MM.1S (cell line): ENCODE data around the gene STK36.

Experiments
- DNase-seq: peaks from one replicate; pipeline ENCODE4 v3.0.0-alpha.2; 2015
- H2AFZ ChIP-seq: fragments of 300-600 bp; sonication (generic); 2 replicates; pipeline ENCODE4 v1.6.0; 2016; ENCODE audit warnings: antibody characterized with exemption, low read length
- H3F3A ChIP-seq: fragments of 300-600 bp; sonication (generic); 2 replicates; pipeline ENCODE4 v1.6.1; 2016; ENCODE audit warnings: mild to moderate bottlenecking, antibody characterized with exemption, low read length, moderate library complexity, mixed read lengths; ENCODE audit not compliant: insufficient read depth
- H3K27ac ChIP-seq: fragments of 300-600 bp; sonication (generic); 2 replicates; pipeline ENCODE4 v1.5.1; 2016; ENCODE audit warnings: mild to moderate bottlenecking, low read length
- H3K27me3 ChIP-seq: fragments of 300-600 bp; sonication (generic); replicated peaks from 2 replicates; pipeline ENCODE4 v1.6.0; 2016; ENCODE audit warnings: low read length; ENCODE audit not compliant: insufficient read depth
- H3K36me3 ChIP-seq: fragments of 300-600 bp; sonication (generic); replicated peaks from 2 replicates; pipeline ENCODE4 v1.6.1; 2016; ENCODE audit warnings: mild to moderate bottlenecking, low read length, mixed read lengths; ENCODE audit not compliant: insufficient read depth
- H3K4me1 ChIP-seq: fragments of 300-600 bp; sonication (generic); 2 replicates; pipeline ENCODE4 v1.6.1; 2016; ENCODE audit warnings: low read length, mixed read lengths
- H3K4me2 ChIP-seq: fragments of 300-600 bp; sonication (generic); 2 replicates; pipeline ENCODE4 v1.6.0; 2016; ENCODE audit warnings: low read depth, low read length
- H3K4me3 ChIP-seq: fragments of 300-600 bp; sonication (generic); 2 replicates; pipeline ENCODE4 v1.5.1; 2016; ENCODE audit warnings: low read length, mixed read lengths
- H3K79me2 ChIP-seq: fragments of 300-600 bp; sonication (generic); 2 replicates; pipeline ENCODE4 v1.6.1; 2016; ENCODE audit warnings: mixed run types, low read length, mixed read lengths
- H3K9ac ChIP-seq: fragments of 300-600 bp; sonication (generic); 2 replicates; pipeline ENCODE4 v1.6.1; 2016; ENCODE audit warnings: low read length, mixed read lengths
- H3K9me2 ChIP-seq: fragments of 300-600 bp; sonication (generic); replicated peaks from 2 replicates; pipeline ENCODE4 v1.6.1; 2016; ENCODE audit warnings: mild to moderate bottlenecking, low read length, mixed read lengths; ENCODE audit not compliant: insufficient read depth
- H3K9me3 ChIP-seq: fragments of 300-600 bp; sonication (generic); replicated peaks from 2 replicates; pipeline ENCODE4 v1.6.1; 2016; ENCODE audit warnings: mild to moderate bottlenecking, low read length, mixed read lengths; ENCODE audit not compliant: insufficient read depth
- H4K20me1 ChIP-seq: fragments of 300-600 bp; sonication (generic); 2 replicates; pipeline ENCODE4 v1.6.1; 2016; ENCODE audit warnings: mild to moderate bottlenecking, low read length, moderate library complexity, mixed read lengths; ENCODE audit not compliant: insufficient read depth
- EZH2 ChIP-seq: fragments of 300-600 bp; sonication (generic); optimal IDR thresholded peaks from 2 replicates; pipeline ENCODE3; 2017; ENCODE audit warnings: low read depth, mild to moderate bottlenecking, antibody characterized with exemption, low read length, mixed read lengths
- EZH2phosphoT487 ChIP-seq: fragments of 300-600 bp; sonication (generic); IDR thresholded peaks from 2 replicates; pipeline ENCODE4 v1.6.1; 2018; ENCODE audit warnings: antibody characterized with exemption, low read length
- TF ChIP-seq, protein P1 (sequence below): fragments of 300-600 bp; sonication (generic); IDR thresholded peaks from 2 replicates; pipeline ENCODE4 v1.5.1; 2016; ENCODE audit warnings: antibody characterized with exemption, low read length, mixed read lengths

The STK36 gene

GRCh38 chr2:218694405-218695145 lies 22.7 kb downstream of the STK36 start:
- DNase-seq = no peak
- no peak for TF ChIP-seq EZH2
- TF ChIP-seq, protein P1, sequence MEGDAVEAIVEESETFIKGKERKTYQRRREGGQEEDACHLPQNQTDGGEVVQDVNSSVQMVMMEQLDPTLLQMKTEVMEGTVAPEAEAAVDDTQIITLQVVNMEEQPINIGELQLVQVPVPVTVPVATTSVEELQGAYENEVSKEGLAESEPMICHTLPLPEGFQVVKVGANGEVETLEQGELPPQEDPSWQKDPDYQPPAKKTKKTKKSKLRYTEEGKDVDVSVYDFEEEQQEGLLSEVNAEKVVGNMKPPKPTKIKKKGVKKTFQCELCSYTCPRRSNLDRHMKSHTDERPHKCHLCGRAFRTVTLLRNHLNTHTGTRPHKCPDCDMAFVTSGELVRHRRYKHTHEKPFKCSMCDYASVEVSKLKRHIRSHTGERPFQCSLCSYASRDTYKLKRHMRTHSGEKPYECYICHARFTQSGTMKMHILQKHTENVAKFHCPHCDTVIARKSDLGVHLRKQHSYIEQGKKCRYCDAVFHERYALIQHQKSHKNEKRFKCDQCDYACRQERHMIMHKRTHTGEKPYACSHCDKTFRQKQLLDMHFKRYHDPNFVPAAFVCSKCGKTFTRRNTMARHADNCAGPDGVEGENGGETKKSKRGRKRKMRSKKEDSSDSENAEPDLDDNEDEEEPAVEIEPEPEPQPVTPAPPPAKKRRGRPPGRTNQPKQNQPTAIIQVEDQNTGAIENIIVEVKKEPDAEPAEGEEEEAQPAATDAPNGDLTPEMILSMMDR = no peak
- TF ChIP-seq EZH2phosphoT487 = no peak

DNA sequence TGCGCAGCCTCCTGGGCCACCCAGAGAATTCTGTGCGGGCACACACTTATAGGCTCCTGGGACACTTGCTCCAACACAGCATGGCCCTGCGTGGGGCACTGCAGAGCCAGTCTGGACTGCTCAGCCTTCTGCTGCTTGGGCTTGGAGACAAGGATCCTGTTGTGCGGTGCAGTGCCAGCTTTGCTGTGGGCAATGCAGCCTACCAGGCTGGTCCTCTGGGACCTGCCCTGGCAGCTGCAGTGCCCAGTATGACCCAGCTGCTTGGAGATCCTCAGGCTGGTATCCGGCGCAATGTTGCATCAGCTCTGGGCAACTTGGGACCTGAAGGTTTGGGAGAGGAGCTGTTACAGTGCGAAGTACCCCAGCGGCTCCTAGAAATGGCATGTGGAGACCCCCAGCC lies 27.0 kb downstream of the STK36 start:
- Histone ChIP-seq H4K20me1 (no peaks in the 10 kb centered on the region), H2AFZ (no peak overlapping the region), H3F3A (no peaks in the 10 kb centered on the region), H3K4me1 (no peaks in the 10 kb centered on the region), H3K27ac (no peak overlapping the region), H3K9ac (no peak overlapping the region), H3K4me3 (no peak overlapping the region), H3K79me2 (no peaks in the 10 kb centered on the region), H3K27me3 (no peaks in the 10 kb centered on the region), H3K9me2 (no peaks in the 10 kb centered on the region), H3K4me2 (no peak overlapping the region), H3K9me3 (no peaks in the 10 kb centered on the region), H3K36me3 (no peaks in the 10 kb centered on the region)
- TF ChIP-seq EZH2 (no peak), EZH2phosphoT487 (no peak)
- TF ChIP-seq, protein P1 = no peak
- DNase-seq = no peak

More at GRCh38 chr2:218694405-218695145, 22.7 kb downstream of the STK36 start:
- no peak overlapping the region for H2AFZ ChIP-seq
- no peak overlapping the region for H3K9ac ChIP-seq
- no peaks in the 10 kb centered on the region for H3K79me2 ChIP-seq
- no peaks in the 10 kb centered on the region for H3F3A ChIP-seq
- no peaks in the 10 kb centered on the region for H3K4me1 ChIP-seq
- no peaks in the 10 kb centered on the region for H3K27me3 ChIP-seq
- no peaks in the 10 kb centered on the region for H3K36me3 ChIP-seq
- no peak overlapping the region for H3K4me3 ChIP-seq
- H3K4me2 ChIP-seq = no peak overlapping the region
- H3K9me3 ChIP-seq = no peaks in the 10 kb centered on the region
- H3K27ac ChIP-seq = no peak overlapping the region
- H4K20me1 ChIP-seq = no peaks in the 10 kb centered on the region
- H3K9me2 ChIP-seq = no peaks in the 10 kb centered on the region

DNA sequence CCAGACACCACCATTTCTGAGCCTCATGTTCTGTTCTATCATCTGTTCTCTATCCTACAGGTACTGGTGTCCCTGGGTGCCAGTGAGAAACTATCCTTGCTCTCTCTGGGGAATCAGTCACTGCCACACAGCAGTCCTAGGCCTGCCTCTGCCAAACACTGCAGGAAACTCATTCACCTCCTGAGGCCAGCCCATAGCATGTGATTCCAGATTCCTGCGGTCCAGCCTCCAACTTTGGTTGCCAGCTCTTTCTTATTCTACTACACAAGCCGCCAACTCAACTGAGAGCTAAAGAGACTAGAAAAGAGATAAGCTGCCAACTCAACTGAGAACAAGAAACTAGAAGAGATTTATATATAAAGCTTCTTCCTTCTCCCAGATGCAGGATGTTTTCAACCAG lies 29.9 kb downstream of the STK36 start:
- Histone ChIP-seq H4K20me1 (no peaks in the 10 kb centered on the region), H2AFZ (no peak overlapping the region), H3F3A (no peaks in the 10 kb centered on the region), H3K4me2 (no peak overlapping the region), H3K4me3 (no peak overlapping the region), H3K27me3 (no peaks in the 10 kb centered on the region), H3K27ac (no peak overlapping the region), H3K9me3 (no peaks in the 10 kb centered on the region), H3K9me2 (no peaks in the 10 kb centered on the region), H3K79me2 (no peaks in the 10 kb centered on the region), H3K4me1 (peaks cover under 1% of the 10 kb centered on the region; the same call in 1 of the 2 replicates), H3K36me3 (no peaks in the 10 kb centered on the region), H3K9ac (no peak overlapping the region)
- no peak for DNase-seq
- TF ChIP-seq EZH2 (no peak), EZH2phosphoT487 (no peak)
- TF ChIP-seq, protein P1 = no peak
